Omental fat pad (tissue), 4 donors: ENCODE results near the gene CHAF1A. TPM values are rescaled to one million over a fixed set of nuclear protein-coding genes. Genes with fewer than 3 reads are reported as not detected.

Source experiments
- ATAC-seq: fragments of 150-250 bp; one replicate; pipeline ENCODE4 v1.9.1; 2016; ENCODE audit warnings: mild to moderate bottlenecking, moderate library complexity; ENCODE audit not compliant: low FRiP score
- DNase-seq: peaks from one replicate; pipeline ENCODE4 v3.0.0-alpha.2; 2019; ENCODE audit warnings: low spot score
- CTCF ChIP-seq, 3 donors: fragments of 450-650 bp; IDR thresholded peaks; one replicate each; pipeline ENCODE4 v1.5.1; 2016 to 2017; ENCODE audit warnings: antibody characterized with exemption in 3 of 3, mild to moderate bottlenecking in 3 of 3, moderate library complexity in 2 of 3
- total RNA-seq, 4 donors: library from RNA; depleted of rRNA; stranded (reverse); fragments of >200 nt; gene quantifications; one replicate each; pipeline ENCODE4 v1.1.0, GENCODE V29; 2016

CHAF1A gene
- total RNA-seq, 4 donors from 2014 or later, result 3.9 to 6.5 (median 4.1) TPM

- ATAC-seq (no peak), DNase-seq (no peak)
- TF ChIP-seq CTCF (IDR thresholded peaks at IDR 0.05), result no peak
Observed at GRCh38 chr19:4376028-4376670, 26.3 kb upstream of the CHAF1A start.

- TF ChIP-seq CTCF (IDR thresholded peaks at IDR 0.05), result no peak
- no peak for DNase-seq
- no peak for ATAC-seq
Observed at GRCh38 chr19:4376671-4376990, 25.8 kb upstream of the CHAF1A start.

- DNase-seq (no peak), ATAC-seq (no peak)
- TF ChIP-seq CTCF (IDR thresholded peaks at IDR 0.05), result no peak
Observed at GRCh38 chr19:4376991-4377781, 25.3 kb upstream of the CHAF1A start.

DNA sequence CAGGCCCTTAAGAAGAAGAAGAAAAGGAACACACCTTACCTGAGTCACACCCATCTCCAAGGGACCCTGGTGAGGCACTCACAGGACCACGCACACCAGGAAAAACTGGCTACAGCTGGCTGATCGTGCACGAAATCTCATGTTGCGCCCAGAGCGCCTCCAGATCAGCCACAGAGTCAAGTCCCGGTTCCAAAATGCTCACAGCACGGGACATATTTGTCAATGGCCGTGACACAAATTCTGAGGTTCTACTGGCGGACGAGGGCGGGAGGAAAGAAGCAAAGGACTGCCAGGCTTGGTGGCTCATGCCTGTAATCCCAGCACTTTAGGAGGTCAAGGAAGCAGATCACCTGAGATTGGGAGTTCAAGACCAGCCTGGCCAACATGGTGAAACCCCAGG lies 23.6 kb upstream of the CHAF1A start:
- no peak for ATAC-seq
- TF ChIP-seq CTCF (IDR thresholded peaks at IDR 0.05), result no peak
- no peak for DNase-seq

- no peak for TF ChIP-seq CTCF (IDR thresholded peaks at IDR 0.05)
- DNase-seq (peak; percentile 43), ATAC-seq (peak; percentile 71)
Observed at GRCh38 chr19:4379383-4380253, 22.8 kb upstream of the CHAF1A start.

- DNase-seq, result peak; percentile 36
- no peak for TF ChIP-seq CTCF (IDR thresholded peaks at IDR 0.05)
- no peak for ATAC-seq
Observed at GRCh38 chr19:4380254-4380727, 22.1 kb upstream of the CHAF1A start.
